CD14-positive monocyte (primary cell): ENCODE data around the gene SPAG16. TPM values are rescaled to one million over a fixed set of nuclear protein-coding genes. Genes with fewer than 3 reads are reported as not detected.

ENCODE experiments used
- DNase-seq, 3 donors: peaks; one replicate each; pipeline ENCODE4 v3.0.0-alpha.2; 2011 to 2022
- H2AFZ ChIP-seq: 2 replicates; pipeline ENCODE4 v1.6.0; 2012; ENCODE audit warnings: mild to moderate bottlenecking, low read depth, low read length, inconsistent platforms; ENCODE audit not compliant: insufficient read depth, poor library complexity, severe bottlenecking
- H3K27ac ChIP-seq, 2 donors: 1 replicate in 1 of 2; 2 replicates in 1 of 2; pipeline ENCODE4 v1.5.1; 2012 to 2013; ENCODE audit warnings: low read length in 2 of 2, control low read depth in 1 of 2, inconsistent platforms in 1 of 2, low read depth in 1 of 2, mild to moderate bottlenecking in 1 of 2
- H3K27me3 ChIP-seq, 2 donors: one replicate each; pipeline versions ENCODE4 v1.6.0 to v1.6.1; 2011 to 2013; ENCODE audit warnings: low read length in 2 of 2; ENCODE audit not compliant: control insufficient read depth in 2 of 2, insufficient read depth in 2 of 2
- H3K36me3 ChIP-seq, 2 donors: replicated peaks in 1 of 2; 1 replicate in 1 of 2; 2 replicates in 1 of 2; pipeline versions ENCODE4 v1.5.1 to v1.6.1; 2012 to 2013; ENCODE audit warnings: low read length in 2 of 2, control low read depth in 1 of 2, inconsistent platforms in 1 of 2, mild to moderate bottlenecking in 1 of 2; ENCODE audit not compliant: insufficient read depth in 2 of 2, control insufficient read depth in 1 of 2
- H3K4me1 ChIP-seq, 2 donors: 1 replicate in 1 of 2; 2 replicates in 1 of 2; pipeline versions ENCODE4 v1.5.1 to v1.6.1; 2012 to 2013; ENCODE audit warnings: low read length in 2 of 2, control low read depth in 1 of 2, inconsistent platforms in 1 of 2, mild to moderate bottlenecking in 1 of 2, moderate library complexity in 1 of 2; ENCODE audit not compliant: insufficient read depth in 2 of 2, control insufficient read depth in 1 of 2
- H3K4me2 ChIP-seq: replicated peaks from 2 replicates; pipeline ENCODE3; 2012; ENCODE audit warnings: low read length, moderate library complexity, mild to moderate bottlenecking; ENCODE audit not compliant: poor library complexity, severe bottlenecking; ENCODE audit errors: extremely low read depth
- H3K4me3 ChIP-seq, 3 experiments: fragments of 200-600 bp in 1 of 3; sonication (generic) in 1 of 3; replicated peaks in 1 of 3; 1 replicate in 2 of 3; 2 replicates in 1 of 3; pipeline ENCODE4 v1.5.1; 2011 to 2013; ENCODE audit warnings: low read length in 3 of 3, mild to moderate bottlenecking in 3 of 3, control low read depth in 2 of 3, low read depth in 2 of 3, inconsistent platforms in 1 of 3, moderate library complexity in 1 of 3
- H3K79me2 ChIP-seq: 2 replicates; pipeline ENCODE4 v1.6.0; 2012; ENCODE audit warnings: mild to moderate bottlenecking, control low read depth, inconsistent platforms, low read length, moderate library complexity; ENCODE audit not compliant: insufficient read depth
- H3K9ac ChIP-seq: 2 replicates; pipeline ENCODE4 v1.6.0; 2017; ENCODE audit warnings: low read length, mild to moderate bottlenecking; ENCODE audit not compliant: insufficient read depth, poor library complexity, severe bottlenecking
- H3K9me3 ChIP-seq, 2 donors: replicated peaks in 1 of 2; 1 replicate in 1 of 2; 2 replicates in 1 of 2; pipeline versions ENCODE4 v1.5.1 to v1.6.1; 2012 to 2013; ENCODE audit warnings: low read length in 2 of 2, control low read depth in 1 of 2; ENCODE audit not compliant: control insufficient read depth in 1 of 2, insufficient read depth in 1 of 2
- H4K20me1 ChIP-seq: 2 replicates; pipeline ENCODE4 v1.6.0; 2012; ENCODE audit warnings: mild to moderate bottlenecking, low read length, control low read depth, moderate library complexity; ENCODE audit not compliant: insufficient read depth
- H3K27ac Mint-ChIP-seq, 7 donors: one replicate each; pipeline ENCODE4 v1.8.0; 2020; ENCODE audit warnings: mild to moderate bottlenecking in 7 of 7, mixed read lengths in 7 of 7, moderate library complexity in 6 of 7, inconsistent platforms in 2 of 7
- H3K27me3 Mint-ChIP-seq, 3 donors: one replicate each; pipeline ENCODE4 v1.8.0; 2021 to 2022; ENCODE audit warnings: low read depth in 3 of 3, mild to moderate bottlenecking in 3 of 3, mixed read lengths in 3 of 3, moderate library complexity in 3 of 3, inconsistent platforms in 1 of 3
- H3K36me3 Mint-ChIP-seq, 2 donors: one replicate each; pipeline ENCODE4 v1.8.0; 2020; ENCODE audit warnings: mixed read lengths in 2 of 2, inconsistent platforms in 1 of 2, mild to moderate bottlenecking in 1 of 2
- H3K4me1 Mint-ChIP-seq: one replicate; pipeline ENCODE4 v1.8.0; 2020; ENCODE audit warnings: mild to moderate bottlenecking, mixed read lengths
- H3K4me3 Mint-ChIP-seq, 2 donors: one replicate each; pipeline ENCODE4 v1.8.0; 2020; ENCODE audit warnings: mild to moderate bottlenecking in 2 of 2, mixed read lengths in 2 of 2, moderate library complexity in 1 of 2
- H3K9me3 Mint-ChIP-seq, 7 donors: one replicate each; pipeline ENCODE4 v1.8.0; 2020 to 2022; ENCODE audit warnings: mixed read lengths in 7 of 7, mild to moderate bottlenecking in 6 of 7, moderate library complexity in 6 of 7, inconsistent platforms in 2 of 7
- WGBS: methylation state at CpG from one replicate; pipeline ENCODE4 v1.1.5; 2013; ENCODE audit warnings: missing lambda C conversion rate; ENCODE audit not compliant: insufficient coverage; 5-methylcytosine and 5-hydroxymethylcytosine counted together
- intact Hi-C, 2 donors: fragments of 100-400 bp; cut with micrococcal nuclease; formaldehyde crosslinking; loops; one replicate each; pipeline versions ENCODE4 v1.15.0 to v1.15.1; 2023
- polyA plus RNA-seq, 3 donors: library from polyadenylated mRNA; depleted of rRNA in 1 of 3; unstranded in 2 of 3; stranded (reverse) in 1 of 3; fragments of 300-500 nt in 2 of 3; fragments of >200 nt in 1 of 3; fragmentation: Illumina TruSeq in 2 of 3; gene quantifications; 1 replicate in 2 of 3; 2 replicates in 1 of 3; pipeline ENCODE4 v1.2.3, GENCODE V29; 2012 to 2021
- TF ChIP-seq, protein P1 (sequence below): fragments of 200-600 bp; IDR thresholded peaks from one replicate; pipeline ENCODE4 v1.8.0; 2022; ENCODE audit warnings: antibody characterized with exemption, mild to moderate bottlenecking

Gene SPAG16
- polyA plus RNA-seq, 3 donors = 0.12 to 0.30 TPM; not detected in 1

DNA sequence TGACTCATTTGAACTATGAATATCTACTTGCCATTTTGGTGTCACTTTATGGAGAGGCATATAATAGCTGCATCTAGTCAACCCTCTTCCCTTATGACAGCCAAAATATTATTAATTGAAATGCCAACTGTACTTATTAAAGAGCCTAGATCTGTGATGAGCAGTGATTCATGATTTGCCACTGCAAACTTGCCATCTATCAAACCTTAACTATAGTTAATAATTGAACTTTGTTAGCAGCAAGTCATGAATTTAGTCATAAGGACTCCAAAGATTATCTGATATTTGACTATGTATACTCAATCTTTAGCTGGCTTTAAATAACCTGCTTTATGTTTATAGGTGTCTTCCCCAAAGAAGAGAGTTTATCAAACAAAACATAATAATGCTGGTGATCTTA, 1010.2 kb downstream of the SPAG16 start:
- Histone ChIP-seq H3K4me3 (no peak overlapping the region), H3K4me1 (no peaks in the 10 kb centered on the region), H3K36me3 (no peaks in the 10 kb centered on the region), H3K79me2 (no peaks in the 10 kb centered on the region), H4K20me1 (no peaks in the 10 kb centered on the region), H3K27me3 (no peaks in the 10 kb centered on the region), H3K9me3 (peaks cover 15 to 18% of the 10 kb centered on the region in 2 donors), H2AFZ (no peak overlapping the region), H3K9ac (no peak overlapping the region), H3K4me2 (no peak overlapping the region), H3K27ac (no peak overlapping the region)
- H3K27me3 Mint-ChIP-seq = peaks cover 0 to 1% (median 0%) of the 10 kb centered on the region in 3 donors
- intact Hi-C loops = no loop called here
- H3K4me3 Mint-ChIP-seq = no peak overlapping the region
- peaks cover 4 to 24% (median 16%) of the 10 kb centered on the region in 7 donors for H3K9me3 Mint-ChIP-seq
- H3K27ac Mint-ChIP-seq = no peak overlapping the region
- DNase-seq = no peak
- TF ChIP-seq, protein P1, sequence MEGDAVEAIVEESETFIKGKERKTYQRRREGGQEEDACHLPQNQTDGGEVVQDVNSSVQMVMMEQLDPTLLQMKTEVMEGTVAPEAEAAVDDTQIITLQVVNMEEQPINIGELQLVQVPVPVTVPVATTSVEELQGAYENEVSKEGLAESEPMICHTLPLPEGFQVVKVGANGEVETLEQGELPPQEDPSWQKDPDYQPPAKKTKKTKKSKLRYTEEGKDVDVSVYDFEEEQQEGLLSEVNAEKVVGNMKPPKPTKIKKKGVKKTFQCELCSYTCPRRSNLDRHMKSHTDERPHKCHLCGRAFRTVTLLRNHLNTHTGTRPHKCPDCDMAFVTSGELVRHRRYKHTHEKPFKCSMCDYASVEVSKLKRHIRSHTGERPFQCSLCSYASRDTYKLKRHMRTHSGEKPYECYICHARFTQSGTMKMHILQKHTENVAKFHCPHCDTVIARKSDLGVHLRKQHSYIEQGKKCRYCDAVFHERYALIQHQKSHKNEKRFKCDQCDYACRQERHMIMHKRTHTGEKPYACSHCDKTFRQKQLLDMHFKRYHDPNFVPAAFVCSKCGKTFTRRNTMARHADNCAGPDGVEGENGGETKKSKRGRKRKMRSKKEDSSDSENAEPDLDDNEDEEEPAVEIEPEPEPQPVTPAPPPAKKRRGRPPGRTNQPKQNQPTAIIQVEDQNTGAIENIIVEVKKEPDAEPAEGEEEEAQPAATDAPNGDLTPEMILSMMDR = no peak
- H3K36me3 Mint-ChIP-seq = no peaks in the 10 kb centered on the region
- no peaks in the 10 kb centered on the region for H3K4me1 Mint-ChIP-seq

DNA sequence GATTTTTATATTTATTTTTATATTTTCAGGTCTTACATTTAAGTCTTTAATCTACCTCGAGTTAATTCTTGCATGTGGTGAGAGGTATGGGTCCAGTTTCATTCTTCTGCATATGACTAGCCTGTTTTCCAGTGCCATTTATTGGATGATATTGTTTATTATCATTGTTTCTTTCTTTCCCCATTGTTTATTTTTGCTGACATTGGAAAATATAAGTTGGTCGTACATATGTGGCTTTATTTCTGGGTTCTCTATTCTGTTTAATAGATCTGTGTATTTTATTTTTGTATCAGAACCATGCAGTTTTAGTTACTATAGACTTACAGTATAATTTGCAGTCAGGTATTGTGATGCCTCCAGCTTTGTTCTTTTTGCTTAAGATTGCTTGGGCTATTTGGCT, 1013.2 kb downstream of the SPAG16 start:
- no peaks in the 10 kb centered on the region for H3K4me1 Mint-ChIP-seq
- peaks cover 0 to 14% (median 9%) of the 10 kb centered on the region in 7 donors for H3K9me3 Mint-ChIP-seq
- Histone ChIP-seq H3K27ac (no peak overlapping the region), H3K4me3 (no peak overlapping the region), H3K27me3 (no peaks in the 10 kb centered on the region), H3K79me2 (no peaks in the 10 kb centered on the region), H3K4me1 (no peaks in the 10 kb centered on the region), H3K9me3 (peaks cover 12 to 15% of the 10 kb centered on the region in 2 donors), H3K9ac (no peak overlapping the region), H3K36me3 (no peaks in the 10 kb centered on the region), H3K4me2 (no peak overlapping the region), H2AFZ (no peak overlapping the region), H4K20me1 (no peaks in the 10 kb centered on the region)
- H3K27me3 Mint-ChIP-seq = peaks cover 0 to 1% (median 0%) of the 10 kb centered on the region in 3 donors
- no peaks in the 10 kb centered on the region for H3K36me3 Mint-ChIP-seq
- TF ChIP-seq, protein P1 = no peak
- WGBS = no CpG with 5 or more reads among the region's 2 CpGs
- H3K4me3 Mint-ChIP-seq = no peak overlapping the region
- DNase-seq = no peak
- intact Hi-C loops = no loop called here
- no peak overlapping the region for H3K27ac Mint-ChIP-seq
